OCI-LY1 (cell line): Measurements from ENCODE around the gene ATP8B2.

ENCODE experiments used
- CTCF ChIP-seq: fragments of 200-600 bp; sonication (generic), shearing (Covaris generic); IDR thresholded peaks from 2 replicates; pipeline ENCODE4 v1.5.1; 2017; ENCODE audit warnings: mild to moderate bottlenecking, antibody characterized with exemption, low read length, moderate library complexity, mixed read lengths
- EZH2 ChIP-seq: fragments of 200-600 bp; sonication (generic), shearing (Covaris generic); IDR thresholded peaks from 2 replicates; pipeline ENCODE4 v1.8.0; 2017; ENCODE audit warnings: borderline replicate concordance, mixed run types, mild to moderate bottlenecking, antibody characterized with exemption, low read length, moderate library complexity, mixed read lengths

GRCh38 chr1:154337253-154337894 is 12.0 kb downstream of the ATP8B2 start:
- TF ChIP-seq CTCF: no peak
- TF ChIP-seq EZH2: no peak
